ENCODE data around the gene PRKG1.

DNA sequence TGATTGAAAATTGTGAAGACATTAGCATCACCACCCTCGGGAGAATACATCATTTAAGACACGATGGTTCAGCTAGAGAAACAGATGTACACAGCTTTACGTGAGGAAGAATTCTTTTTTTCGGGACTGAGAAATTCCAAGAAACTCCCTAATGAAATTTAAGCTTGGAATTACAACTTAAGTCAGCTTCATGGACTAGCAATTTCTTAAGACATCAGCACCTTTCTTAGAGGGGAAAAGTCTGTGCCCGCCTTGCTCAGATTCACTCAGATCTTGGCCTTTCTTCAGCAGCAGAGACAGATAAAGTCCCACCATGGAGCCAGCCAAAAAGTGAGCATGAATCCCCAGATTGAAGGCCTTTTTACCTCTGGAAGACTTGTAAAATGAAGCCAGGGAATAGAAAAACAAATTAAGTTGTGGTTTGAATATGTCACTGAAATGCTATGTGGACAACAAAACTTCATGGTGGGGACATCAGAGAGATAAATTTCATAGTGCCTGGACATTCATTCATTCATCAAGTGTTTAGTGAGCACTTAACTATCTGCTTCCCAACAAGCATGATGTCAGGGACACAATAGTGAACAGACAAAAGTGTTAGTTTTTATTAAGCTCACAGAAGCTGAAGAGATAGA, 32.1 kb downstream of the PRKG1 start:
- TF ChIP-seq, protein P1, sequence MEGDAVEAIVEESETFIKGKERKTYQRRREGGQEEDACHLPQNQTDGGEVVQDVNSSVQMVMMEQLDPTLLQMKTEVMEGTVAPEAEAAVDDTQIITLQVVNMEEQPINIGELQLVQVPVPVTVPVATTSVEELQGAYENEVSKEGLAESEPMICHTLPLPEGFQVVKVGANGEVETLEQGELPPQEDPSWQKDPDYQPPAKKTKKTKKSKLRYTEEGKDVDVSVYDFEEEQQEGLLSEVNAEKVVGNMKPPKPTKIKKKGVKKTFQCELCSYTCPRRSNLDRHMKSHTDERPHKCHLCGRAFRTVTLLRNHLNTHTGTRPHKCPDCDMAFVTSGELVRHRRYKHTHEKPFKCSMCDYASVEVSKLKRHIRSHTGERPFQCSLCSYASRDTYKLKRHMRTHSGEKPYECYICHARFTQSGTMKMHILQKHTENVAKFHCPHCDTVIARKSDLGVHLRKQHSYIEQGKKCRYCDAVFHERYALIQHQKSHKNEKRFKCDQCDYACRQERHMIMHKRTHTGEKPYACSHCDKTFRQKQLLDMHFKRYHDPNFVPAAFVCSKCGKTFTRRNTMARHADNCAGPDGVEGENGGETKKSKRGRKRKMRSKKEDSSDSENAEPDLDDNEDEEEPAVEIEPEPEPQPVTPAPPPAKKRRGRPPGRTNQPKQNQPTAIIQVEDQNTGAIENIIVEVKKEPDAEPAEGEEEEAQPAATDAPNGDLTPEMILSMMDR (conservative IDR thresholded peaks at IDR 0.05; ENCODE audit: low read length), result no peak
- TF ChIP-seq EZH2phosphoT487 (IDR thresholded peaks at IDR 0.05; ENCODE audit: borderline replicate concordance), result no peak

Data from Loucy (cell line).